Coronary artery (tissue), 2 donors: ENCODE data around the gene SKAP1.

ENCODE experiments used
- DNase-seq: peaks from one replicate; pipeline ENCODE4 v3.0.0-alpha.2; 2017; ENCODE audit warnings: low spot score
- H3K27ac ChIP-seq, 2 donors: fragments of 200-600 bp; sonication (generic); one replicate each; pipeline ENCODE4 v1.5.1; 2016 to 2019
- H3K4me3 ChIP-seq: fragments of 200-600 bp; sonication (generic); 2 replicates; pipeline ENCODE4 v1.5.1; 2016; ENCODE audit warnings: mild to moderate bottlenecking, moderate library complexity
- TF ChIP-seq, protein P1 (sequence below): fragments of 200-600 bp; sonication (generic); IDR thresholded peaks from one replicate; pipeline ENCODE4 v1.5.1; 2019; ENCODE audit warnings: antibody characterized with exemption

Gene SKAP1

GRCh38 chr17:48308581-48308980, 121.4 kb downstream of the SKAP1 start:
- no peak overlapping the region for H3K27ac ChIP-seq
- no peak overlapping the region for H3K4me3 ChIP-seq
- TF ChIP-seq, protein P1, sequence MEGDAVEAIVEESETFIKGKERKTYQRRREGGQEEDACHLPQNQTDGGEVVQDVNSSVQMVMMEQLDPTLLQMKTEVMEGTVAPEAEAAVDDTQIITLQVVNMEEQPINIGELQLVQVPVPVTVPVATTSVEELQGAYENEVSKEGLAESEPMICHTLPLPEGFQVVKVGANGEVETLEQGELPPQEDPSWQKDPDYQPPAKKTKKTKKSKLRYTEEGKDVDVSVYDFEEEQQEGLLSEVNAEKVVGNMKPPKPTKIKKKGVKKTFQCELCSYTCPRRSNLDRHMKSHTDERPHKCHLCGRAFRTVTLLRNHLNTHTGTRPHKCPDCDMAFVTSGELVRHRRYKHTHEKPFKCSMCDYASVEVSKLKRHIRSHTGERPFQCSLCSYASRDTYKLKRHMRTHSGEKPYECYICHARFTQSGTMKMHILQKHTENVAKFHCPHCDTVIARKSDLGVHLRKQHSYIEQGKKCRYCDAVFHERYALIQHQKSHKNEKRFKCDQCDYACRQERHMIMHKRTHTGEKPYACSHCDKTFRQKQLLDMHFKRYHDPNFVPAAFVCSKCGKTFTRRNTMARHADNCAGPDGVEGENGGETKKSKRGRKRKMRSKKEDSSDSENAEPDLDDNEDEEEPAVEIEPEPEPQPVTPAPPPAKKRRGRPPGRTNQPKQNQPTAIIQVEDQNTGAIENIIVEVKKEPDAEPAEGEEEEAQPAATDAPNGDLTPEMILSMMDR = no peak
- no peak for DNase-seq

- TF ChIP-seq, protein P1 = peak; percentile 41
- Histone ChIP-seq H3K4me3 (no peak overlapping the region), H3K27ac (no peak overlapping the region)
- DNase-seq = no peak
Measured at GRCh38 chr17:48307814-48308411, 122.1 kb downstream of the SKAP1 start.

DNA sequence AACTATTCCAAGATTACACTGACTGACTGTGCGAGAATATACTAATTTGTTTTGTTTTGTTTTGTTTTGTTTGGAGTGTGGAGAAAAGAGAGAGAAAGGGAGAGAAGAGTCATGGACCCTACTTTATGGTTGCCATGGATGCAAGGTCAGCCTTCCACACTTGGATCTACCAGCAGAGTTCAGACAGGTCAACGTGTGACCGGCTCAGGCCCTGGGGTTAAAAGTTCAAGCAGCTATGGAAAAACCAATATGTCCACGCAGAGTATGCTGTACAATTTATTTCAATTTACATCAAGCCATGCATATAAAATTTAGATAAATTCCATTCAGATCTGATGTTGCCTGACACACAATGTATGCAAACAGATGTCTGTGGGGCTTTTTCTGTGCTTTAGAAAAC, 122.8 kb downstream of the SKAP1 start:
- DNase-seq = no peak
- Histone ChIP-seq H3K4me3 (no peak overlapping the region), H3K27ac (no peak overlapping the region)
- TF ChIP-seq, protein P1 = no peak

DNA sequence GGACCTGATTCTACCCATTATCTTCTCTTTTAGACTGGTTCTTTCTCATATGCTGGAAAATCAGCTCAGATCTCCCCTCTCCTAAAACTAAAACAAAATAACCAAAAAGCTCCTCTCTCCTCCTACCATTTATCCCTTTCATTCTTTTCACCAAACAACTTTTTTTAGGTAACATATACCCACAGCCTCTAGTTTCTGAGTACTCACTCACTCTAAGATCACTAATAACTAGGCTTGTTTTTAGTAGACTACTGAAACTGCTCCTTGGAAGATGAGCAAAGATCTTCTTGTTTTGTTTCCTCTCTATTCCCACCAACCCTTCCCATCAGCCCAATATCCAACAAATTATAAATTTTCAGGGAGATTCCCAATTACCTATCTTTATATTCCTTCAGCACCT, 129.0 kb downstream of the SKAP1 start:
- no peak overlapping the region for H3K27ac ChIP-seq
- TF ChIP-seq, protein P1 = no peak
- no peak overlapping the region for H3K4me3 ChIP-seq
- DNase-seq = no peak

DNA sequence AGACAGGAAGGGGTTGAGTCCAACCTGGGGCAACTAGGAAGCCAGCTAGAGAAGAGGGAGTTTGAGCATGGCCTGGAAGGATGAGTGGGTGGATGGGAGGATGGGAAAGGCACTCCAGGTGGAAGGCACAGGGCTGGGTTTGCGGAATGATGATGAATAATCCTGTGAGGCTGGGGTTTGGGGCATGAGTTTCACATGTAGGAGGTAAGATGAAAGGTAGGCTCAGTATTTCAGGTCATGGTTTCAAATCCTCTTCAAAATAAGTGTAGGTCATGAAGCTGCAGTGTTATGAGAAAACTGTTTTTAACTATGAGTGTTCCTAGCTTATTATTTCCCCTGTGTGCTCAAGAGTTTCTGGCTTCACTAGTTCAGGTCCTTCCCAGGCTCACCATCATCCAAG, 130.3 kb downstream of the SKAP1 start:
- DNase-seq = no peak
- TF ChIP-seq, protein P1 = no peak
- Histone ChIP-seq H3K4me3 (no peak overlapping the region), H3K27ac (no peak overlapping the region)

- DNase-seq = no peak
Measured at GRCh38 chr17:48297825-48298224, 132.2 kb downstream of the SKAP1 start.

GRCh38 chr17:48296453-48296852, 133.6 kb downstream of the SKAP1 start:
- TF ChIP-seq, protein P1 = no peak
- H3K27ac ChIP-seq = no peak overlapping the region
- no peak for DNase-seq
- H3K4me3 ChIP-seq = no peak overlapping the region

More at GRCh38 chr17:48297825-48298224, 132.2 kb downstream of the SKAP1 start:
- TF ChIP-seq, protein P1 = no peak
- no peak overlapping the region for H3K27ac ChIP-seq
- no peak overlapping the region for H3K4me3 ChIP-seq
